Trophoblast cell (in vitro differentiated cells and primary cell): ENCODE measurements around the gene GSX1.

Experiments
- DNase-seq, 2 donors: peaks; one replicate each; pipeline ENCODE4 v3.0.0-alpha.2; 2016
- H2AFZ ChIP-seq: 2 replicates; pipeline ENCODE4 v1.6.1; 2013; ENCODE audit warnings: low read length, moderate library complexity, mild to moderate bottlenecking; ENCODE audit not compliant: insufficient read depth, poor library complexity
- H2AK5ac ChIP-seq: 2 replicates; pipeline ENCODE4 v1.6.1; 2013; ENCODE audit warnings: mild to moderate bottlenecking, low read length
- H2BK120ac ChIP-seq: 2 replicates; pipeline ENCODE4 v1.6.1; 2013; ENCODE audit warnings: low read length, mild to moderate bottlenecking, moderate library complexity; ENCODE audit not compliant: insufficient read depth, poor library complexity
- H2BK12ac ChIP-seq: 2 replicates; pipeline ENCODE4 v1.6.1; 2013; ENCODE audit warnings: mild to moderate bottlenecking, low read length, moderate library complexity
- H2BK5ac ChIP-seq: 2 replicates; pipeline ENCODE4 v1.6.1; 2013; ENCODE audit warnings: low read length, low read depth, moderate library complexity, mild to moderate bottlenecking; ENCODE audit not compliant: poor library complexity
- H3K14ac ChIP-seq: 2 replicates; pipeline ENCODE4 v1.6.1; 2013; ENCODE audit warnings: mild to moderate bottlenecking, low read length
- H3K18ac ChIP-seq: 2 replicates; pipeline ENCODE4 v1.6.1; 2013; ENCODE audit warnings: mild to moderate bottlenecking, low read length
- H3K23ac ChIP-seq: 2 replicates; pipeline ENCODE4 v1.6.1; 2013; ENCODE audit warnings: low read length
- H3K27ac ChIP-seq: 2 replicates; pipeline ENCODE4 v1.5.1; 2013; ENCODE audit warnings: low read depth, mild to moderate bottlenecking, inconsistent platforms, low read length, moderate library complexity
- H3K27me3 ChIP-seq: 2 replicates; pipeline ENCODE4 v1.6.1; 2013; ENCODE audit warnings: inconsistent platforms, mild to moderate bottlenecking, low read length, moderate library complexity; ENCODE audit not compliant: insufficient read depth
- H3K36me3 ChIP-seq, 2 experiments: 1 replicate in 1 of 2; 2 replicates in 1 of 2; pipeline ENCODE4 v1.6.1; 2013; ENCODE audit warnings: low read length in 2 of 2, mild to moderate bottlenecking in 2 of 2, moderate library complexity in 1 of 2; ENCODE audit not compliant: insufficient read depth in 2 of 2, control insufficient read depth in 1 of 2
- H3K4ac ChIP-seq: 2 replicates; pipeline ENCODE4 v1.6.1; 2013; ENCODE audit warnings: low read depth, mild to moderate bottlenecking, low read length, moderate library complexity
- H3K4me1 ChIP-seq, 2 experiments: 1 replicate in 1 of 2; 2 replicates in 1 of 2; pipeline ENCODE4 v1.6.1; 2013; ENCODE audit warnings: low read length in 2 of 2, mild to moderate bottlenecking in 2 of 2, moderate library complexity in 1 of 2; ENCODE audit not compliant: insufficient read depth in 2 of 2, control insufficient read depth in 1 of 2
- H3K4me2 ChIP-seq: 2 replicates; pipeline ENCODE4 v1.6.1; 2013; ENCODE audit warnings: inconsistent platforms, mild to moderate bottlenecking, low read length, moderate library complexity
- H3K4me3 ChIP-seq: 2 replicates; pipeline ENCODE4 v1.5.1; 2013; ENCODE audit warnings: mild to moderate bottlenecking, low read depth, low read length, inconsistent platforms
- H3K79me1 ChIP-seq: one replicate; pipeline ENCODE4 v1.6.1; 2013; ENCODE audit warnings: low read length
- H3K79me2 ChIP-seq: 2 replicates; pipeline ENCODE4 v1.6.1; 2013; ENCODE audit warnings: low read length, mild to moderate bottlenecking; ENCODE audit not compliant: control insufficient read depth, insufficient read depth, poor library complexity
- H3K9ac ChIP-seq: 2 replicates; pipeline ENCODE4 v1.6.1; 2013; ENCODE audit warnings: mild to moderate bottlenecking, low read length
- H3K9me3 ChIP-seq: 2 replicates; pipeline ENCODE4 v1.6.1; 2013; ENCODE audit warnings: low read depth, mild to moderate bottlenecking, control low read depth, inconsistent platforms, low read length; ENCODE audit not compliant: insufficient read depth
- H4K12ac ChIP-seq: 2 replicates; pipeline ENCODE4 v1.6.1; 2013; ENCODE audit warnings: low read depth, mild to moderate bottlenecking, low read length, moderate library complexity
- H4K8ac ChIP-seq: 2 replicates; pipeline ENCODE4 v1.6.1; 2013; ENCODE audit warnings: low read depth, mild to moderate bottlenecking, low read length, moderate library complexity
- H4K91ac ChIP-seq: one replicate; pipeline ENCODE4 v1.6.1; 2013; ENCODE audit warnings: low read depth, mild to moderate bottlenecking, low read length, moderate library complexity
- WGBS: extraction: QIAGEN DNeasy Blood & Tissue Kit; methylation state at CpG from one replicate; pipeline ENCODE4 v1.1.7; 2013; ENCODE audit warnings: missing lambda C conversion rate; ENCODE audit not compliant: insufficient read length, insufficient coverage; ENCODE audit errors: extremely low coverage; 5-methylcytosine and 5-hydroxymethylcytosine counted together

The GSX1 gene

GRCh38 chr13:27783111-27783510 lies 9.2 kb upstream of the GSX1 start:
- Histone ChIP-seq H3K4me1 (no peaks in the 10 kb centered on the region), H4K91ac (no peak overlapping the region), H3K9ac (no peak overlapping the region), H2AK5ac (no peak overlapping the region), H3K18ac (no peak overlapping the region), H2BK12ac (no peak overlapping the region), H2BK120ac (no peak overlapping the region), H3K23ac (no peak overlapping the region), H3K27me3 (no peaks in the 10 kb centered on the region), H3K79me1 (no peaks in the 10 kb centered on the region), H2AFZ (no peak overlapping the region), H3K9me3 (no peaks in the 10 kb centered on the region), H3K36me3 (no peaks in the 10 kb centered on the region), H4K12ac (no peak overlapping the region), H3K4ac (no peak overlapping the region), H3K4me3 (no peak overlapping the region), H3K79me2 (no peaks in the 10 kb centered on the region), H3K4me2 (no peak overlapping the region), H4K8ac (no peak overlapping the region), H2BK5ac (no peak overlapping the region), H3K27ac (no peak overlapping the region), H3K14ac (no peak overlapping the region)
- peak in 1 of 2 donors; percentile 12 for DNase-seq
- WGBS: no CpG with 5 or more reads among the region's 4 CpGs

- Histone ChIP-seq H2BK5ac (no peak overlapping the region), H2BK12ac (no peak overlapping the region), H3K18ac (no peak overlapping the region), H2AK5ac (no peak overlapping the region), H4K12ac (no peak overlapping the region), H3K27ac (no peak overlapping the region), H4K91ac (no peak overlapping the region), H3K4me3 (no peak overlapping the region), H4K8ac (no peak overlapping the region), H3K79me2 (no peaks in the 10 kb centered on the region), H3K9ac (no peak overlapping the region), H3K14ac (no peak overlapping the region), H3K4me1 (peaks cover 0 to 3% of the 10 kb centered on the region in 2 experiments), H3K4ac (no peak overlapping the region), H3K27me3 (peaks cover 45% of the 10 kb centered on the region), H3K9me3 (peaks cover 9% of the 10 kb centered on the region), H3K36me3 (no peaks in the 10 kb centered on the region), H3K79me1 (no peaks in the 10 kb centered on the region), H3K23ac (no peak overlapping the region), H2BK120ac (no peak overlapping the region), H3K4me2 (no peak overlapping the region), H2AFZ (no peak overlapping the region)
- no peak for DNase-seq
- no CpG with 5 or more reads among the region's 1 CpG for WGBS
These were observed 4.0 kb upstream of the GSX1 start for GRCh38 chr13:27788271-27788670.

GRCh38 chr13:27789153-27789494 lies 3.2 kb upstream of the GSX1 start:
- H2BK120ac ChIP-seq: no peak overlapping the region
- H2BK12ac ChIP-seq: no peak overlapping the region
- no peak overlapping the region for H3K9ac ChIP-seq
- no peak overlapping the region for H3K14ac ChIP-seq
- H2BK5ac ChIP-seq: no peak overlapping the region
- H3K4me1 ChIP-seq: peaks cover 0 to 3% of the 10 kb centered on the region in 2 experiments
- no peak overlapping the region for H2AK5ac ChIP-seq
- H4K8ac ChIP-seq: no peak overlapping the region
- H3K23ac ChIP-seq: no peak overlapping the region
- H3K4me3 ChIP-seq: no peak overlapping the region
- no peak overlapping the region for H2AFZ ChIP-seq
- peaks cover 16% of the 10 kb centered on the region for H3K9me3 ChIP-seq
- DNase-seq: no peak
- H3K18ac ChIP-seq: no peak overlapping the region
- H4K12ac ChIP-seq: no peak overlapping the region
- H3K79me1 ChIP-seq: no peaks in the 10 kb centered on the region
- H3K4ac ChIP-seq: no peak overlapping the region
- no peak overlapping the region for H3K27ac ChIP-seq
- peaks cover 54% of the 10 kb centered on the region for H3K27me3 ChIP-seq
- H3K4me2 ChIP-seq: no peak overlapping the region
- H3K36me3 ChIP-seq: no peaks in the 10 kb centered on the region
- H4K91ac ChIP-seq: no peak overlapping the region
- no CpG with 5 or more reads among the region's 6 CpGs for WGBS
- H3K79me2 ChIP-seq: no peaks in the 10 kb centered on the region

GRCh38 chr13:27789495-27790303 lies 2.6 kb upstream of the GSX1 start:
- H3K18ac ChIP-seq: no peak overlapping the region
- no peak overlapping the region for H3K23ac ChIP-seq
- no peaks in the 10 kb centered on the region for H3K79me1 ChIP-seq
- peaks cover 59% of the 10 kb centered on the region for H3K27me3 ChIP-seq
- no peak overlapping the region for H4K12ac ChIP-seq
- no peak overlapping the region for H4K8ac ChIP-seq
- no peak overlapping the region for H3K4me3 ChIP-seq
- no peak for DNase-seq
- no peak overlapping the region for H3K14ac ChIP-seq
- H3K4me1 ChIP-seq: peaks cover 0 to 3% of the 10 kb centered on the region in 2 experiments
- no peak overlapping the region for H3K27ac ChIP-seq
- H4K91ac ChIP-seq: no peak overlapping the region
- H3K4ac ChIP-seq: no peak overlapping the region
- no peak overlapping the region for H2AK5ac ChIP-seq
- WGBS: no CpG with 5 or more reads among the region's 55 CpGs
- H3K4me2 ChIP-seq: no peak overlapping the region
- H2BK12ac ChIP-seq: no peak overlapping the region
- no peak overlapping the region for H2AFZ ChIP-seq
- no peaks in the 10 kb centered on the region for H3K79me2 ChIP-seq
- H3K36me3 ChIP-seq: no peaks in the 10 kb centered on the region
- peaks cover 16% of the 10 kb centered on the region for H3K9me3 ChIP-seq
- H2BK120ac ChIP-seq: no peak overlapping the region
- no peak overlapping the region for H3K9ac ChIP-seq
- H2BK5ac ChIP-seq: no peak overlapping the region
